Jurkat, Clone E6-1 (cell line): ENCODE data around the gene DCLRE1C.
"Not testable (repeated sequence)": the region's sequence is repeated elsewhere in the genome, so short reads cannot be mapped to it uniquely, and the experiment has no call there.

Experiments
- DNase-seq: peaks from one replicate; pipeline ENCODE4 v3.0.0-alpha.2; 2011; ENCODE audit warnings: low read depth, low spot score
- H3K4me3 ChIP-seq: 2 replicates; pipeline ENCODE4 v1.5.1; 2011; ENCODE audit warnings: mild to moderate bottlenecking, low read length, control low read depth, moderate library complexity

DCLRE1C gene

DNA sequence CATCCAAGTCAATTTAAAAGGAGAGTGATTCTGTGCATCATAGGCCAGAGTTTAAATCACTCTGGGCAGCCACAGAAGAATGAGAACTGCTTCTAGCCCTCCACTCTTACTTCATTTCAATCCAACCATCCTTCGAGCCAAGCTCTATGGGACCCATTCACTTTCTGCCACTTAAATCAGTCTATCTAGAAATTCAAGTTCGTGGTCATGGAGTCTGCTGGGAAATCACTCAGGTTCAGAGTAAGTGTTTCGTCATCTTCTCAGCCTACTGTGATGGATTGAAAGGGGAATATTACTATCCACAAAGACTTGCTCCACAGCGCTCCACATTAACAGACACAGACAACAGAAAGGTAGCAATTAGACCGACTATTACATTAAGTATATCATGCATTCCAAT lies 4.6 kb downstream of the DCLRE1C start:
- H3K4me3 ChIP-seq, result no peak overlapping the region
- DNase-seq, result no peak

DNA sequence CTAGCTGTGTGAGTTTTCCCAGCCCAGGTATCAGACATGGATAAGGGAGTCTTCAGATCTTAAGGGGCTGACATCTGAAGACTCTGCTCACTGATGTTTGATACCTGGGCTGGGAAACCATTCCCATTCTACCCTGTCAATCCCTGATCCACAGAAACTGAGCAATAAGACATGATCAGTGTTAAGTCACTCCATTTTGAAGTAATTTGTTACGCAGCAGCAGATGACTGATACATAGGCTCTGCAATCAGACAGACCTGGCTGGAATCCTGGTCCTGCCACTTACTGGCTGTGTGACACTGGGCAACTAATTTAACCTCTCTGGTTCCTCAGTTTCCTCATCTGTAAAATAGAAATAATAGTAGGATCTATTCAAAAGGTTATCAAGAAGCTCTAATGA lies 6.6 kb downstream of the DCLRE1C start:
- H3K4me3 ChIP-seq, result no peak overlapping the region
- DNase-seq, result no peak

DNA sequence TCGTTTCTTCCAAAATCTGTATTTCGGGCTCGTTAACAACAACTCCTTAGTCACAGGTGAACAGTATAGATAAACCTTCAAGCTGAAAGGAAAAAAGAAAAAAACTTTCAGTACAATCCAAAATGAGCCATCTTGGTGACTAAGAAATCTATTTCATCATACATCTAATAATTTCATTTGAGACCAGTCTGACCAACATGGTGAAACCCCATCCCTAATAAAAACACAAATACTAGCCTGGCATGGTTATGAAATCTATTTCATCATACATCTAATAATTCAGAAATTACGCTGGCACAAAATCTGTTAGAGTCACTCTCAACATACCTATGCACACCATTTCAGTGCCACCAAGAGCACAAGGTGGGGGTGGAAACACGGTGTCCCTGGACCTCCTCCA lies 8.8 kb downstream of the DCLRE1C start:
- no peak overlapping the region for H3K4me3 ChIP-seq
- DNase-seq, result no peak

DNA sequence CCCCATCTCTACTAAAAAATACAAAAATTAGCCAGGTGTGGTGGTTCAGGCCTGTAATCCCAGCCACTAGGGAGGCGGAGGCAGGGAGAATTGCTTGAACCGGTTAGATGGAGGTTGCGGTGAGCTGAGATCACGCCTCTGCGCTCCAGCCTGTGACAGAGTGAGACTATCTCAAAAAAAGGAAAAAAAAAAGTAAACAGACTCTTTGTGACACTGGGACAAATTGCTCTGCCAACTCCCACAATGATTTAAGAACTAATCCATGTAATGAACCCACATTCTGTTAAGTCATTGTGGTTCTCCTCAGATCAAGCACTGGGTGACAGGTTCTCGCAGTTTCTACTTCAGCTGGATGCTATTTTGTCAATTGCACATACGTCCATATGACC lies 11.0 kb downstream of the DCLRE1C start:
- not testable (repeated sequence) for DNase-seq, H3K4me3 ChIP-seq

DNA sequence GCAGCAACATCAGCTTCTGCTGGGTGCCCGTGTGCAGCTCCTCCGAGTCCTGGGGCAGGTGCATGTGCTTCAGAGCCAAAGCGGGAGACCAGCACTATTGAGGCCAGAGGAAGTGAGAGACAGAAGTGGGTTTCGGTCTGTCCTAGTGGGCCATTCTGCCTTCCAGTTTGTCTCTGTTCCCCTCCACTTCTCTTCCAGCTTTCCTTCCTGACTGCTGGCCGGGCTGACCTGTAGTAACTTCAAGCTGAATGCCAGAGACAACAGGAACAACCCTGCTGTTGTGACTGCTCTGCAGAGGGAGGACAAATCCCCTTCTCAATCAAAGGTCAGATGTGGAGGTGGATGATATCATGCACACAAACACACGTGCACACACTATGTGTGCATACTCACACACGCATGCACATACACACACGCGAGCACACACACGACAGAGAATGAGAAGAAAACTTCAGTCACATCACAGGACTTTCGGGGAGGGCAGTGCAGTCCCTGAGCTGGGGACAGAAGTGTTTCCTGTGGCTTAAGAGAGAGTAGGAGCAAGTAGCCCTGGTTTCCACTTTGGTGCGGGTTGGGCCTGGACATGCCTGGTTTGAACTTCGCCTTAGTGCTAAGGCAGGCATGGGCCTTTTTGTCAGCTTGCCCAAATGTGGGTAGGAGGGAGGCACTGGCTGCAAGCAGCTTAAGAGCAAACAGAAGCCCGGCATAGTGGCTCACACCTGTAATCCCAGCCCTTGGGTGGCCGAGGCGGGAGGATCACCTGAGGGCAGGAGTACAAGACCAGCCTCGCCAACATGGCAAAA lies 11.5 kb downstream of the DCLRE1C start:
- DNase-seq, result not testable (repeated sequence)

DNA sequence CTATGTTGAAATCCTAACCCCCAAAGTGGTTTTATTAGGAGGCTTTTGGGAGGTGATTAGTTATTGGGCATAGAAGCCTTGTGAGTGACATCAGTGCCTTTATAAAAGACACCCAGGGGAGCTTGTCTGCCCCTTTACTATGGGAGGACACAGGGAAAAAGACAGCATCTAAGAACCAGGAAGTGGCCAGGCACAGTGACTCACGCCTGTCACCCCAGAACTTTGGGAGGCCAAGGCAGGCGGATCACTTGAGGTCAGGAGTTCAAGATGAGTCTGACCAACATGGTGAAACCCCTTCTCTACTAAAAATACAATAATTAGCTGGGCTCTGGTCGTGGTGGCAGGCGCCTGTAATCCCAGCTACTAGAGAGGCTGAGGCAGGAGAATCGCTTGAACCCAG lies 14.9 kb downstream of the DCLRE1C start:
- not testable (repeated sequence) for DNase-seq, H3K4me3 ChIP-seq

More for the DNA sequence above, 11.5 kb downstream of the DCLRE1C start:
- H3K4me3 ChIP-seq, result not testable (repeated sequence)

DNA sequence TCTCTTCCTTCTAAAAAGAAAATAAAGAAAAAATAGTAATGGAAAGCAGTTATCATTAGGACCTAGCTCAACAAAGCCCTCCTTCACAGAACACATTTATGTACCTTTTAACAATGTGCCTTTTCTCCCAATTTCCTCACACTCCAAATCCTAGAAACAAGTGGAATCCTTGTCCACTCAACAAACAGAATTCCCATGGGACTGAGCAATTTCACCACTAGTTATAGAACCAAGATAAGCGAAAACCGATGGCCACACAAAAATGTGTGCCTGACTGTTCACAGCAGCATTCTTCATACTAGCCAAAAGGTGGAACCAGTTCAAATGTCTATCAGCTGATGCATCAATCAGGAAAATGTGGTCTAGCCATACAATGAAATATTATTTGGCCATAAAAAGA lies 17.3 kb downstream of the DCLRE1C start:
- no peak overlapping the region for H3K4me3 ChIP-seq
- DNase-seq, result no peak

DNA sequence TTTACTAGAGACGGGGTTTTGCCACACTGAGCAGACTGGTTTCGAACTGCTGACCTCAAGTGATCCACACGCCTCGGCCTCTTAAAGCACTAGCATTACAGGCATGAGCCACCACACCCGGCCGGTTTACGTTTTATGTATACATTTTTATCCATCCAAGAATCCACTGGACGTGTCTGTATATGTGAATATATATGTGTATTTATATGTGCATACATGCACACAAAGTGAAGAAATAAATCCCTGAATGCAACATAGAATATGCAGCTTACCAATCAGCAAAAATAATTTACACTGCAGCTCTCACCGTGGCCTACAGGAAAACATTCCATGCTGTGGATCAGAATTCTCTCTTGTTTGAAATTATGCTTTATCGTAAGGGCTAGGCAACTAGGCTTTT lies 23.3 kb downstream of the DCLRE1C start:
- no peak for DNase-seq
- no peak overlapping the region for H3K4me3 ChIP-seq

DNA sequence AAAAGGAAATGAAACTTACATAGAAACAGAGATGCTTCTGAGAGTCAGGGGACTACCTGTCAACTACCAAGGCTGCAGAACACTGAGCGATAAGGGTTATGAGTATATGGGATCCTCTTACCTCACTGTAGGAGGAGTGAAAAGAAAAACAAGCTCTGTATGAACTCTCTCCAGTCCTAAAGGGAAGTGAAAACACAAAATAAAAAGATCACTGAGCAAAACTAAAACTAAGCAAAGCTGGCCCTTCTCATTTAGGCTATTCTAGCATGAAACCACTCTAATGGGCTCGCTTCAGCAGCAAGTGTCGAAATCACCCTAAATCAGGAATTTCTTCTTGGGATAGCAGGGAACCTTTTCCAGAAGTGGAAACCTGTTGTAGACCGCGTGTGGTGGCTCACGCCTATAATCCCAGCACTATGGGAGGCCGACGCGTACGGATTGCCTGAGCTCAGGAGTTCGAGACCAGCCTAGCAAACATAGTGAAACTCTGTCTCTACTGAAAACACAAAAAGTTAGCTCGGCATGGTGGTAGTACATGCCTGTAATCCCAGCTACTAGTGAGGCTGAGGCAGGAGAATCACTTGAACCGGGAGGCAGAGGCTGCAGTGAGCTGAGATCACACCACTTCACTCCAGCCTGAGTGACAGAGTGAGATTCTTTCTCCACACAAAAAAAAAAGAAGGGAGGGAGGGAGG lies 27.0 kb downstream of the DCLRE1C start:
- H3K4me3 ChIP-seq, result no peak overlapping the region
- no peak for DNase-seq

DNA sequence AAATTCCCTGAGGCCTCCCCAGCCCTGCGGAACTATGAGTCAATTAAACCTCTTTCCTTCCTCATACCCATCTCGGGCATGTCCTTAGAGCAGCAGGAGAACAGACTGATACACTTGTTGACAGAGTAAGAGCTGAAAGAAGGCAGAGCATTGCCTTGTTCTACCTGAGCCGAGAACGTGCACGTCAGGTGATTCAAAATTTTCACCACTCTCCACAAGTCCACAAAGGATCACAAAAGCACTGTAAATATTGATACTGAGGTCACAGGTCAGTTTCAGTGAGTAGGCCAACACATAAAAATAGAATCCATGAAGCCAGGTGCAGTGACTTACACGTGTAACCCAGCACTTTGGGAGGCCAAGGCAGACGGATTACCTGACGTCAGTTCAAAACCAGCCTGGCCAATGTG lies 27.8 kb downstream of the DCLRE1C start:
- H3K4me3 ChIP-seq, result no peak overlapping the region
- DNase-seq, result no peak

DNA sequence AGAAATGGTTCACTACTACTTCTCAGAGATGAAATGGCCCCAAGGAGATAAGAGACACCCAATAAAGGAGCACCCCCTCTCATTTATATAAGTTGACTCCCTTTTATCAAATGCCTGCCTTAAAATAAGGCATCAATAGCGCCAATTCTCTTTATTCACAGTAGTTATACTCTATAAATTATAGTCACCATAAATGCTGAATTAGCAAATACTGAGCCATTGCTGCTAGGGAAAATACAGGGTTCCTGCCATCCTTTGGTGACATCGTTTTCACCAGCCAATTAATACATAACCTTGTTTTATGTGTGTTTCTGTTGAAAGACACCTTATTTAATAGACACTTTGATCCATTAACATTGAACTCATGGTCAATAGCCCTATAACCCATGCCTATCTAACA lies 28.6 kb downstream of the DCLRE1C start:
- DNase-seq, result no peak

DNA sequence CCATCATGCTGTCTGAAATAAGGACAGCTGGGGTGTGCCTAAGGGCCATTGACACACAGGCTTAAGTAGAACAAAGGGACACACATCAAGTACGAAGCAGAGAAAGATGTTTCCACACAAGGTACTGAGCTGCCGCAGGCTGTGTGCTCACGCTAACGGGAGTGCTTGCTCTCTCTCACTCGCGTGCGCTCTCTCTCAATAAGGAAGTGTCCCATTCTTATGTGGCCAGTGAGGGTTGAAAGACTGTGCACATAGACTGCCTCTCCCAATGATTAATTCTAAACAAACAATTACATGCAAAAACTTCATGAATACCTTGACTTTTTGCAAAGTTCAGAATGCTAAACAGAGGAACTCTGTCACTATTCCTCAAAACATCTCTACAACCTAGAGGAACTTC lies 29.9 kb downstream of the DCLRE1C start:
- no peak overlapping the region for H3K4me3 ChIP-seq
- DNase-seq, result no peak

More for the DNA sequence above, 28.6 kb downstream of the DCLRE1C start:
- H3K4me3 ChIP-seq, result no peak overlapping the region

DNA sequence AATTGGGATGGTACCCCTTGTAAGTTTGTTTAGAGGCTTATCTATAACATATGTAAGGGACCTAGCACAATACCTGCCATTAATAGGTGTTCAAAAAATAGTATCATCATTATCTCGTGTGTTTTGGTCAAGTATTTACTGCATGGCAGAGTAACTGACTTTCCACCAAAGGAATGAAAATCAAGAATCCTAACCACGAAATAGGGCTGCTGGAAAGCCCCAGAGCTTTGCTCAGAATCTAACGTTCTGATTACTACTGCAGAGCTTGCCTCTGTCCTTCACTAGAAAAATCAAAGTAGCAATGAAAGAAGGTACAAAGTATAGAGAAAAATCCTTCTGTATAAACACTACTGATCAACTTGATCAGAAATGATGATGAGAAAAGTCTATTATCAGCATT lies 34.9 kb downstream of the DCLRE1C start:
- no peak for DNase-seq
- no peak overlapping the region for H3K4me3 ChIP-seq

DNA sequence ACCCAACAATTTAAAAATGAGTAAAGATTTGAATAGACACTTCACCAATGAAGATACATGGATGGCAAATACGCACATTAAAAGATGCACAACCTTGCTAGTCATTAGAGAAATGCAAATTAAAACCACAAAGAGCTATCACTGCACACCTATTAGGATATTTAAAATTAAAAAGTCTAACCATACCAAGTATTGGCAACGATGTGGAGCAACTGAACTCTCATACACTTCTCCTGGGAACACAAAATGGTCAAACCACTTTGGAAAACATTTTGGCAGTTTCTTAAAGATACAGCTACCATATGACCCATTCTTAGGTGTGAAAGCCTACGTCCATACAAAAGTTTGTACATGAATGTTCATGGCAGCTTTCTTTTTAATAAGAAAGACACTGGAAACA lies 36.1 kb downstream of the DCLRE1C start:
- no peak overlapping the region for H3K4me3 ChIP-seq
- no peak for DNase-seq

DNA sequence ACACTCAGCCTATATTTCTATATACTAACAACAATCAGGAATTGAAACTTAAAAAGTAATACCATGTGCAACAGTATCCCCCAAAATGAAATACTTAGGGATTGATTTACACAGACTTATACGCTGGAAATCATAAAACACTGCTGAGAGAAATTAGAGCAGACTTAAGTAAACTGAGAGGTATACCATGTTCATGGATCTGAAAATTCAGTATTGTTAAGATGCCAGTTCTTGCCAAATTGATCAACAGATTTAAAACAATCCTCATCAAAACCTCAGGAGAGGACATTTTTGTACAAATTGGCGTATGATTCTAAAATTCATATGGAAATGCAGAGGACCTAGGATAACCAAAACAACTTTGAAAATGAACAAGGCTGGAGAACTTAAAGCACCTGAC lies 37.3 kb downstream of the DCLRE1C start:
- DNase-seq, result no peak
- H3K4me3 ChIP-seq, result no peak overlapping the region

DNA sequence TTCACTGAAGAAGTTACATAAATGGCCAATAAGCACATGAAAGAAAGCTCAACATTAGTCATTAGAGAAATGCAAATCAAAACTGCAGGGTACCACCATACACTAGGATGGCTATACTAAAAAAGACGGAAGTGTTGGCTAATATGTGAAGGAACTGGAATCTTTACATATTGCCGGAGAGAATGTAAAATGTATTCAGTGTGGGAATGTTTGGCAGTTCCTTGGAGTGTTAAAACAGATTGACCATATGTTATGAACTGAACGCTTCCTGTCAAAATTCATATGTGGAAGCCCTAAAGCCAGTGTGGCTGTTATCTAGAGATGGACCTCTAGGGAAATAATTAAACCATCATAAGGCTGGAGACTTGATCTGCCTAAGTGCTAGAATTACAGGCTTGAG lies 42.1 kb downstream of the DCLRE1C start:
- DNase-seq, result no peak
- no peak overlapping the region for H3K4me3 ChIP-seq

DNA sequence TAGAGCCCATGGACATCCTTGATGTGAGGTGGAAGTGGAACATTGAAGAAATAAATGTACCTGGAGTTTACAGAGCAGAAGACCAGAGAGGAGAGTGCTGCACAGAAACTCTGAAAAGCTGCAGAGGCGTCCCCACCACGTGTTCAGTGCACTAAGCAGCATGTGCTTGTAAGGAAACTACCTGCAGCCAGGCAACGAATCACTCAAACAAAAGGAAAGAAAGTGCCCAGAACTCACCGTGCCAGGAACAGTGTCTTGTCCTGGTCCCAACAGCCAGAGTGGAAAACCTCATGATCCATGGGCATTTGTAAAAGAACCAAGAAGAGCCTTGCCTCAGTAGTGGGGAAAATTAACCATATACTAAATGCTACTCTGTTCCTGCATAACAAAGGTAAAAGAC lies 42.9 kb downstream of the DCLRE1C start:
- DNase-seq, result no peak

DNA sequence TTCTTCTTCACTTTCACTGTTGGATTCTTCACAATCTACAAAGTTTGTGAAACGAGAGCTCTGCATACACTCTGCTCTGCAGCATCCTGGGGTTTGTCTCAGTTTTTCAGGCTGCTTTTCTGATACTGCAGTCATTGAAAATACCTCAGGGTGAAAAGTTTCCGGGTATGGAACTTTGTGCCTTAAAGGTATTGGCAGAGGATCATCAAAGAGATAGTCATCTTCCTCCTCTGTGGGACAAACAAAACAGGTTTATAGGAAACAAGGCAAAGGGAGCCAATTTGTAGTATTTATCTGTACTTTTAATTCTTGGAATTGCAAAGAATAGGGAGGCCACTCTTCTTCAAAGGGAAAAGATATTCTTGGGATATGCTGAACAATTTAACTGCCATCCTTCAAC lies 44.8 kb downstream of the DCLRE1C start:
- no peak overlapping the region for H3K4me3 ChIP-seq
- DNase-seq, result no peak

More for the DNA sequence above, 42.9 kb downstream of the DCLRE1C start:
- no peak overlapping the region for H3K4me3 ChIP-seq

DNA sequence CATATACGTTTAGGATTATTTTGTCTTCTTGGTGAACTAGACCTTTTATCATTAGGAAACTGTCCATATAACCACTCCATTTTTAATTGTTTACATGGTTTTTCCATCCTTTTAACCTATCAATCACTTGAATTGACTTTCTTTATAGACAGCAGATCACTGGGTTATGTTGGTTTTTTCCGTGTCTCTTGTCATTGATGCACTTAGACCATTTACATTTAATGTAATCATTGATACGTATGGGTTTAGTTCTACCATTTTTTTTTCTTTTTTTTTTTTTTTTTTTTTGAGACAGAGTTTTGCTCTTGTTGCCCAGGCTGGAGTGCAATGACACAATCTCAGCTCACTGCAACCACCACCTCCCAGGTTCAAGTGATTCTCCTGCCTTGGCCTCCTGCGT lies 46.3 kb downstream of the DCLRE1C start:
- DNase-seq, H3K4me3 ChIP-seq: not testable (repeated sequence)

DNA sequence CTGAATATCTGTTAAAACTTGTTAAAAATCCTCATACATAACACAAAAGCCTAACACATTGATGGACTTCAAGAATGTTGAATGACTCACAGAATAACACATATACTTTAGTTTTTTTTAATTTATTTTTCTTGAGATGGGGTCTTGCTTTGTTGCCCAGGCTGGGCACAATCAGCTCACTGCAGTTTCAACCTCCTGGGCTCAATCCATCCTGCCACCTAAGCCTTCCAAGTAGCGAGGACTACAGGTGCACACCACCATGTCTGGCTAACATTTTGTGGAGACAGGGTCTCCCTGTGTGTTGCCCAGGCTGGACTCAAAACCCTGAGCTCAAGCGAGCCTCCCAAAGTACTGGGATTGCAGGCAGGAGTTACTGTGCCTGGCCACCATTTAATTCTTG lies 47.1 kb downstream of the DCLRE1C start:
- no peak overlapping the region for H3K4me3 ChIP-seq
- DNase-seq, result no peak

DNA sequence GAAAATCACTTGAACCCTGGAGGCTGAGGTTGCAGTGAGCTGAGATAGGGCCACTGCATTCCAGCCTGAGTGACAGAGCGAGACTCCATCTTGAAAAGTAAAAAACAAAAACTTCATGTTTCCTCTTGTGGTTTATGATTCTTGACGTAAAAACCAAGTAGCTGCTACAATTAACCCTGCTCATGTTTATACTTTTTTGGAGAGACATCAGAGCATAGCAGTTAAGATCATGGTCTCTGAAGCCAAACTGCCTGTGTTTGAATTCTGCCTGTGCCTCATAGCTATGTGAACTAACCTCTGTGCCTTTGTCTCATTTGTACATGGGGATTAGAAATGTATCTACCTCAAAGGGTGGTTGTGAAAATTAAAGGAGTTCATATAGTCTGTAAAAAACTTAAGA lies 48.0 kb downstream of the DCLRE1C start:
- peak; percentile 14 for DNase-seq
- H3K4me3 ChIP-seq, result no peak overlapping the region
